GM21515 (cell line): Measurements from ENCODE around the gene IREB2.
A peak's percentile ranks its signal among the peaks of the same experiment; 100 is the strongest.
"Not testable (repeated sequence)": the region's sequence is repeated elsewhere in the genome, so short reads cannot be mapped to it uniquely, and the experiment has no call there.

ENCODE experiments used
- ATAC-seq: cut with Tn5 transposase; IDR thresholded peaks from one replicate; pipeline ENCODE4 v1.9.1; 2021; ENCODE audit not compliant: unreplicated experiment

The IREB2 gene

GRCh38 chr15:78434134-78434533 lies 3.9 kb upstream of the IREB2 start:
- ATAC-seq = no peak

- not testable (repeated sequence) for ATAC-seq
These were observed 3.3 kb upstream of the IREB2 start for GRCh38 chr15:78434711-78435110.

GRCh38 chr15:78437107-78437761 lies 782 bp upstream of the IREB2 start:
- no peak for ATAC-seq

GRCh38 chr15:78438619-78439285 lies 736 bp downstream of the IREB2 start:
- peak; percentile 5 for ATAC-seq

- ATAC-seq = no peak
These were observed 2.7 kb downstream of the IREB2 start for GRCh38 chr15:78440375-78441373.

- no peak for ATAC-seq
These were observed 6.2 kb downstream of the IREB2 start for GRCh38 chr15:78444255-78444654.

GRCh38 chr15:78445875-78446274 lies 7.9 kb downstream of the IREB2 start:
- ATAC-seq = no peak

- ATAC-seq = no peak
These were observed 8.5 kb downstream of the IREB2 start for GRCh38 chr15:78446551-78446950.

GRCh38 chr15:78448441-78449219 lies 10.6 kb downstream of the IREB2 start:
- no peak for ATAC-seq

GRCh38 chr15:78449220-78449999 lies 11.4 kb downstream of the IREB2 start:
- no peak for ATAC-seq

GRCh38 chr15:78450285-78450858 lies 12.4 kb downstream of the IREB2 start:
- ATAC-seq = no peak

GRCh38 chr15:78452485-78452884 lies 14.5 kb downstream of the IREB2 start:
- no peak for ATAC-seq

- ATAC-seq = no peak
These were observed 15.4 kb downstream of the IREB2 start for GRCh38 chr15:78453447-78453846.

GRCh38 chr15:78454992-78455391 lies 17.0 kb downstream of the IREB2 start:
- no peak for ATAC-seq

- no peak for ATAC-seq
These were observed 17.7 kb downstream of the IREB2 start for GRCh38 chr15:78455749-78456148.

GRCh38 chr15:78456426-78456825 lies 18.4 kb downstream of the IREB2 start:
- no peak for ATAC-seq

- no peak for ATAC-seq
These were observed 19.1 kb downstream of the IREB2 start for GRCh38 chr15:78457101-78457500.

- ATAC-seq = no peak
These were observed 22.7 kb downstream of the IREB2 start for GRCh38 chr15:78460737-78461136.

- ATAC-seq = no peak
These were observed 23.3 kb downstream of the IREB2 start for GRCh38 chr15:78461171-78461888.
